NT2/D1 (cell line): ENCODE data around the gene ARID1B.

ENCODE experiments used
- YY1 ChIP-seq: IDR thresholded peaks from 2 replicates; pipeline ENCODE4 v1.6.1; 2011; ENCODE audit not compliant: insufficient read length, insufficient read depth
- ZNF274 ChIP-seq: IDR thresholded peaks from 2 replicates; pipeline ENCODE4 v1.6.1; 2011; ENCODE audit warnings: mild to moderate bottlenecking, low read depth, low read length

DNA sequence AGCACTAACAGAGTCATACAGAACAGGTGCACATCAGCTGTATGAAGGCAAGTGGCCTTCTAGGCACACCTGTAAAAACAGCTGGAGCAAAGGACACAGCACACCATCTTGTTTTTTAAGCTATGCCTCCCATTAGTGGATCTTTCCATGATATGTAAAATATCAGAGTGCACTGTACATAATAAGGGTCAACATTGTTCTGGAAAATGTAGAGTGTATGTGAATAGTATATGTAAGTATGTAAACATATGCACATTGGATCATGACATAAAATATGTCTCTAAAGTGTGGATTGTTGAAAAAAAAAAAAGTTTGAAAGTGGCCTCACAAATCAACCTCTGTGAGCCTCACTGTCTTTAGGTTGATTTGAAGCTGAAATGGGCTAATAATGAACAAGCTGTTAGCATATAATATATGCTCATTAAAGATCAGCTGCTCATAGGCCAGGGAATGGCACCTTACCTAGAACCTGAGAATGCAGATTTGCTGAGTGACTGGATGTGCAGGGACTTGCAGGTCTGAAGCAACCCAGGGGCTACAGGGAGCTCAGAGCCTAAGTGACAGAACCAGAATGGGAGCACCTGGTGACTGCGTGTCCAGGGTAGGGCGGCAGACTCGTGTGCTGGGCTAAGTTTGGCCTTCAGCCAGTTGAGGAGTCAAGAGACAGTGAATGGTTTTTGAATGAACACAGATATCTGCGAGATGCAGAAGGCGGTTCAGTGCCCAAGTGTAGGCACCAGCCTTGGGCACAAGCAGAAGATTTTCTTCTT, 347.5 kb downstream of the ARID1B start:
- TF ChIP-seq YY1 (no peak), ZNF274 (no peak)
